PFSK-1 (cell line): ENCODE measurements around the gene ATRN.

Source experiments
- FOXP2 ChIP-seq: optimal IDR thresholded peaks from 2 replicates; pipeline ENCODE3; 2011; ENCODE audit warnings: borderline replicate concordance, control low read depth, inconsistent platforms; ENCODE audit not compliant: insufficient read depth; ENCODE audit errors: extremely low read length, extremely low read depth
- POLR2AphosphoS5 ChIP-seq: IDR thresholded peaks from 2 replicates; pipeline ENCODE4 v1.6.1; 2012; ENCODE audit warnings: low read depth, mild to moderate bottlenecking, control low read depth, low read length, moderate library complexity
- REST ChIP-seq, 2 experiments: IDR thresholded peaks; 2 replicates each; pipeline versions ENCODE4 v1.6.1 to v1.8.0; 2011 to 2012; ENCODE audit warnings: low read depth in 2 of 2, low read length in 2 of 2, control low read depth in 1 of 2, inconsistent platforms in 1 of 2, mild to moderate bottlenecking in 1 of 2, moderate library complexity in 1 of 2; ENCODE audit not compliant: insufficient read depth in 1 of 2
- SIN3A ChIP-seq: IDR thresholded peaks from 2 replicates; pipeline ENCODE4 v1.6.1; 2012; ENCODE audit warnings: mild to moderate bottlenecking, low read length, moderate library complexity, borderline replicate concordance; ENCODE audit not compliant: insufficient read depth
- TAF1 ChIP-seq: IDR thresholded peaks from 2 replicates; pipeline ENCODE4 v1.6.1; 2012; ENCODE audit warnings: low read length, control low read depth, borderline replicate concordance; ENCODE audit not compliant: insufficient read depth

Gene ATRN

GRCh38 chr20:3678856-3679720, 208.3 kb downstream of the ATRN start:
- TF ChIP-seq TAF1 (no peak), REST (IDR thresholded peaks at IDR 0.05; ENCODE audit: insufficient read depth in 1 of 2, low read depth in 2 of 2, low read length in 2 of 2) (no peak), FOXP2 (no peak), SIN3A (no peak), POLR2AphosphoS5 (no peak)

- TF ChIP-seq REST (IDR thresholded peaks at IDR 0.05; ENCODE audit: insufficient read depth in 1 of 2, low read depth in 2 of 2, low read length in 2 of 2), result no peak
- TF ChIP-seq SIN3A, result no peak
- TF ChIP-seq FOXP2, result no peak
- TF ChIP-seq POLR2AphosphoS5, result no peak
- no peak for TF ChIP-seq TAF1
Observed at GRCh38 chr20:3679749-3680700, 209.2 kb downstream of the ATRN start.

GRCh38 chr20:3680701-3681351, 210.0 kb downstream of the ATRN start:
- TF ChIP-seq TAF1 (no peak), FOXP2 (no peak), SIN3A (no peak), REST (IDR thresholded peaks at IDR 0.05; ENCODE audit: insufficient read depth in 1 of 2, low read depth in 2 of 2, low read length in 2 of 2) (no peak), POLR2AphosphoS5 (no peak)

GRCh38 chr20:3681352-3681930, 210.6 kb downstream of the ATRN start:
- TF ChIP-seq REST (IDR thresholded peaks at IDR 0.05; ENCODE audit: insufficient read depth in 1 of 2, low read depth in 2 of 2, low read length in 2 of 2) (no peak), TAF1 (no peak), POLR2AphosphoS5 (no peak), FOXP2 (no peak), SIN3A (no peak)
